Activated CD4-positive, alpha-beta T cell treated with anti-CD3 and anti-CD28 coated beads for 36 hours (primary cell): ENCODE data around the gene TPPP3. TPM values are rescaled to one million over a fixed set of nuclear protein-coding genes. Genes with fewer than 3 reads are reported as not detected.
"Not testable (repeated sequence)": the region's sequence is repeated elsewhere in the genome, so short reads cannot be mapped to it uniquely, and the experiment has no call there.

Experiments used
- ATAC-seq: fragments of 200-7000 bp; cut with Tn5 transposase; one replicate; pipeline ENCODE4 v1.10.0; 2021; ENCODE audit warnings: mild to moderate bottlenecking, moderate library complexity
- CTCF ChIA-PET: fragments of 350-600 bp; sonication (Branson Sonifier 250); formaldehyde crosslinking; loops from one replicate; lab custom pipeline; 2021; ENCODE audit warnings: antibody characterized with exemption; lab: Charles Lee
- POLR2A ChIA-PET: fragments of 350-600 bp; sonication (Branson Sonifier 250); formaldehyde crosslinking; loops from one replicate; lab custom pipeline; 2021; ENCODE audit warnings: antibody characterized with exemption, inconsistent platforms; lab: Charles Lee
- DNase-seq: peaks from one replicate; pipeline ENCODE4 v3.0.0-alpha.2; 2020
- H3K27ac Mint-ChIP-seq: one replicate; pipeline ENCODE4 v1.8.0; 2021; ENCODE audit warnings: mixed read lengths
- H3K27me3 Mint-ChIP-seq: one replicate; pipeline ENCODE4 v1.8.0; 2021; ENCODE audit warnings: mixed read lengths
- H3K36me3 Mint-ChIP-seq: one replicate; pipeline ENCODE4 v1.8.0; 2021; ENCODE audit warnings: low read depth, mixed read lengths
- H3K4me1 Mint-ChIP-seq: one replicate; pipeline ENCODE4 v1.8.0; 2021; ENCODE audit warnings: mixed read lengths
- H3K4me3 Mint-ChIP-seq: one replicate; pipeline ENCODE4 v1.8.0; 2021; ENCODE audit warnings: mild to moderate bottlenecking, moderate library complexity, mixed read lengths
- H3K9me3 Mint-ChIP-seq: one replicate; pipeline ENCODE4 v1.8.0; 2021; ENCODE audit warnings: low read depth, mixed read lengths
- intact Hi-C, 2 experiments: fragments of 100-400 bp; cut with DNase I in 1 of 2; cut with micrococcal nuclease in 1 of 2; formaldehyde crosslinking; loops; one replicate each; pipeline versions ENCODE4 v1.14.2 to v1.15.1; 2022 to 2024; cut with DNase I, micrococcal nuclease
- total RNA-seq, 2 experiments: library from RNA; stranded (reverse); gene quantifications; one replicate each; pipeline ENCODE4 v1.2.3, GENCODE V29; 2021

Gene TPPP3
- total RNA-seq, 2 experiments from 2014 or later: not detected

GRCh38 chr16:67415421-67415820 is 22.1 kb upstream of the TPPP3 start:
- H3K9me3 Mint-ChIP-seq, ATAC-seq: not testable (repeated sequence)
- peak overlapping the region; percentile 64 for H3K4me3 Mint-ChIP-seq

GRCh38 chr16:67413978-67414911 is 20.9 kb upstream of the TPPP3 start:
- Mint-ChIP-seq H3K4me3 (no peak overlapping the region), H3K9me3 (no peaks in the 10 kb centered on the region), H3K27me3 (peaks cover 20% of the 10 kb centered on the region), H3K36me3 (no peaks in the 10 kb centered on the region), H3K27ac (no peak overlapping the region), H3K4me1 (peaks cover 5% of the 10 kb centered on the region)
- CTCF ChIA-PET: interaction anchor here (0.6 to 2.1 kb wide), 5 partner anchors 14 to 92 kb away, joined by 3 to 8 read pairs (median 3); no protein-coding TSS in a partner anchor
- DNase-seq: no peak
- POLR2A ChIA-PET: interaction anchor here (1.2 kb wide), 1 partner anchor 12 kb away, joined by 5 read pairs; no protein-coding TSS in a partner anchor
- ATAC-seq: no peak
- intact Hi-C loops: loop anchor here in 1 of 2 experiments (10.0 kb wide), 1 partner anchor 439 kb away; no protein-coding TSS in a partner anchor

More at GRCh38 chr16:67415421-67415820, 22.1 kb upstream of the TPPP3 start:
- not testable (repeated sequence) for DNase-seq, H3K27ac Mint-ChIP-seq, H3K4me1 Mint-ChIP-seq, H3K36me3 Mint-ChIP-seq
- intact Hi-C loops: loop anchor here in 1 of 2 experiments (10.0 kb wide), 1 partner anchor 441 kb away; no protein-coding TSS in a partner anchor
- POLR2A ChIA-PET: interaction anchor here (1.2 kb wide), 1 partner anchor 11 kb away, joined by 5 read pairs; no protein-coding TSS in a partner anchor
- H3K27me3 Mint-ChIP-seq: peaks cover 25% of the 10 kb centered on the region
- CTCF ChIA-PET: interaction anchor here (0.7 to 1.6 kb wide), 2 partner anchors 13 to 27 kb away, joined by 3 to 6 read pairs; no protein-coding TSS in a partner anchor

GRCh38 chr16:67412294-67412693 is 19.0 kb upstream of the TPPP3 start:
- peaks cover 5% of the 10 kb centered on the region for H3K4me1 Mint-ChIP-seq
- H3K36me3 Mint-ChIP-seq: no peaks in the 10 kb centered on the region
- ChIA-PET POLR2A (interaction anchor here (0.6 to 0.7 kb wide), 3 partner anchors 42 to 88 kb away, joined by 3 to 6 read pairs (median 5); no protein-coding TSS in a partner anchor), CTCF (interaction anchor here (0.6 to 2.1 kb wide), 8 partner anchors 8 to 269 kb away, joined by 3 to 8 read pairs (median 3); no protein-coding TSS in a partner anchor)
- intact Hi-C loops: loop anchor here in 1 of 2 experiments (10.0 kb wide), 1 partner anchor 437 kb away; no protein-coding TSS in a partner anchor
- ATAC-seq: no peak
- no peak for DNase-seq
- H3K27me3 Mint-ChIP-seq: peaks cover 20% of the 10 kb centered on the region
- no peak overlapping the region for H3K27ac Mint-ChIP-seq
- H3K4me3 Mint-ChIP-seq: no peak overlapping the region
- H3K9me3 Mint-ChIP-seq: no peaks in the 10 kb centered on the region

GRCh38 chr16:67411339-67411738 is 18.0 kb upstream of the TPPP3 start:
- CTCF ChIA-PET: no interaction called here
- ATAC-seq (no peak), DNase-seq (no peak)
- POLR2A ChIA-PET: no interaction called here
- no peak overlapping the region for H3K27ac Mint-ChIP-seq
- H3K27me3 Mint-ChIP-seq: peaks cover 16% of the 10 kb centered on the region
- H3K4me1 Mint-ChIP-seq: peaks cover 3% of the 10 kb centered on the region
- H3K4me3 Mint-ChIP-seq: no peak overlapping the region
- H3K9me3 Mint-ChIP-seq: no peaks in the 10 kb centered on the region
- no peaks in the 10 kb centered on the region for H3K36me3 Mint-ChIP-seq
- intact Hi-C loops: loop anchor here in 1 of 2 experiments (10.0 kb wide), 1 partner anchor 437 kb away; no protein-coding TSS in a partner anchor

- CTCF ChIA-PET: no interaction called here
- Mint-ChIP-seq H3K9me3 (no peaks in the 10 kb centered on the region), H3K27ac (no peak overlapping the region), H3K4me1 (no peaks in the 10 kb centered on the region), H3K27me3 (peaks cover 13% of the 10 kb centered on the region), H3K36me3 (no peaks in the 10 kb centered on the region), H3K4me3 (no peak overlapping the region)
- DNase-seq (no peak), ATAC-seq (no peak)
- intact Hi-C loops: loop anchor here in 1 of 2 experiments (10.0 kb wide), 1 partner anchor 435 kb away; no protein-coding TSS in a partner anchor
- POLR2A ChIA-PET: interaction anchor here (0.6 kb wide), 1 partner anchor 10 kb away, joined by 3 read pairs; no protein-coding TSS in a partner anchor
Measured at GRCh38 chr16:67409631-67410030, 16.3 kb upstream of the TPPP3 start.

- intact Hi-C loops: no loop called here
- Mint-ChIP-seq H3K27ac (no peak overlapping the region), H3K36me3 (no peaks in the 10 kb centered on the region), H3K27me3 (peaks cover 7% of the 10 kb centered on the region), H3K4me1 (no peaks in the 10 kb centered on the region), H3K4me3 (no peak overlapping the region), H3K9me3 (no peaks in the 10 kb centered on the region)
- ChIA-PET POLR2A (no interaction called here), CTCF (interaction anchor here (0.5 to 1.2 kb wide), 6 partner anchors 9 to 150 kb away, joined by 3 to 4 read pairs (median 4); partner anchors contain the start of gene ZDHHC1)
- DNase-seq: no peak
- no peak for ATAC-seq
Measured at GRCh38 chr16:67407788-67408452, 14.6 kb upstream of the TPPP3 start.

GRCh38 chr16:67407176-67407787 is 14.0 kb upstream of the TPPP3 start:
- Mint-ChIP-seq H3K4me1 (no peaks in the 10 kb centered on the region), H3K27ac (no peak overlapping the region), H3K4me3 (no peak overlapping the region), H3K9me3 (no peaks in the 10 kb centered on the region), H3K36me3 (no peaks in the 10 kb centered on the region), H3K27me3 (peaks cover 8% of the 10 kb centered on the region)
- DNase-seq (no peak), ATAC-seq (no peak)
- CTCF ChIA-PET: interaction anchor here (0.5 to 1.2 kb wide), 5 partner anchors 9 to 149 kb away, joined by 3 to 4 read pairs (median 4); partner anchors contain the start of gene ZDHHC1
- POLR2A ChIA-PET: no interaction called here
- intact Hi-C loops: no loop called here

- CTCF ChIA-PET: interaction anchor here (0.6 kb wide), 1 partner anchor 53 kb away, joined by 4 read pairs; no protein-coding TSS in a partner anchor
Measured at GRCh38 chr16:67406111-67406971, 13.0 kb upstream of the TPPP3 start.

GRCh38 chr16:67405336-67405735 is 12.0 kb upstream of the TPPP3 start:
- ATAC-seq (no peak), DNase-seq (no peak)
- intact Hi-C loops: no loop called here
- CTCF ChIA-PET: interaction anchor here (0.7 to 1.0 kb wide), 2 partner anchors 41 to 158 kb away, joined by 3 read pairs; no protein-coding TSS in a partner anchor
- no peaks in the 10 kb centered on the region for H3K4me1 Mint-ChIP-seq
- no peaks in the 10 kb centered on the region for H3K36me3 Mint-ChIP-seq
- POLR2A ChIA-PET: no interaction called here
- H3K27me3 Mint-ChIP-seq: peaks cover 13% of the 10 kb centered on the region
- no peak overlapping the region for H3K27ac Mint-ChIP-seq
- no peaks in the 10 kb centered on the region for H3K9me3 Mint-ChIP-seq
- H3K4me3 Mint-ChIP-seq: no peak overlapping the region

More at GRCh38 chr16:67406111-67406971, 13.0 kb upstream of the TPPP3 start:
- H3K4me1 Mint-ChIP-seq: no peaks in the 10 kb centered on the region
- no peaks in the 10 kb centered on the region for H3K36me3 Mint-ChIP-seq
- POLR2A ChIA-PET: no interaction called here
- H3K4me3 Mint-ChIP-seq: no peak overlapping the region
- no peak overlapping the region for H3K27ac Mint-ChIP-seq
- ATAC-seq: no peak
- no peaks in the 10 kb centered on the region for H3K9me3 Mint-ChIP-seq
- DNase-seq: no peak
- intact Hi-C loops: no loop called here
- H3K27me3 Mint-ChIP-seq: peaks cover 11% of the 10 kb centered on the region
